IMR-90 (cell line): ENCODE results near the gene USP43. TPM values are rescaled to one million over a fixed set of nuclear protein-coding genes. Genes with fewer than 3 reads are reported as not detected.

Experiments used
- ATAC-seq: fragments of 200-7000 bp; cut with Tn5 transposase; 2 replicates; pipeline ENCODE4 v1.9.1; 2020; ENCODE audit warnings: low read depth, mild to moderate bottlenecking, moderate library complexity
- BruUV-seq: library from RNA; stranded (reverse); fragments of 400-500 nt; replicated peaks from 2 replicates; lab custom pipeline; 2021; lab: Mats Ljungman, UMichigan
- CTCF ChIA-PET: fragments of 300-600 bp; formaldehyde crosslinking; extraction: SDS; loops from one replicate; lab custom pipeline; 2021; ENCODE audit warnings: antibody characterized with exemption; lab: Yijun Ruan, JAX
- POLR2A ChIA-PET: fragments of 300-600 bp; sonication (Branson Sonifier 250); formaldehyde crosslinking; loops from one replicate; lab custom pipeline; 2022; ENCODE audit warnings: antibody characterized with exemption; ENCODE audit not compliant: unreplicated experiment; lab: Charles Lee
- DNase-seq: peaks from one replicate; pipeline ENCODE4 v3.0.0; 2013
- H2AFZ ChIP-seq: replicated peaks from 2 replicates; pipeline ENCODE3; 2013; ENCODE audit warnings: low read length, mild to moderate bottlenecking; ENCODE audit not compliant: poor library complexity
- H2AK5ac ChIP-seq: 2 replicates; pipeline ENCODE4 v1.6.1; 2013; ENCODE audit warnings: low read depth, low read length, inconsistent platforms
- H2AK9ac ChIP-seq: replicated peaks from 2 replicates; pipeline ENCODE3; 2013; ENCODE audit warnings: mild to moderate bottlenecking, low read depth, low read length, moderate library complexity; ENCODE audit not compliant: poor library complexity
- H2BK120ac ChIP-seq: 2 replicates; pipeline ENCODE4 v1.6.1; 2013; ENCODE audit warnings: low read depth, low read length, inconsistent platforms
- H2BK15ac ChIP-seq: 3 replicates; pipeline ENCODE4 v1.6.1; 2013; ENCODE audit warnings: low read depth, low read length, inconsistent platforms
- H2BK20ac ChIP-seq: 2 replicates; pipeline ENCODE4 v1.6.1; 2013; ENCODE audit warnings: low read depth, mild to moderate bottlenecking, inconsistent platforms, low read length, moderate library complexity
- H2BK5ac ChIP-seq: 2 replicates; pipeline ENCODE4 v1.6.1; 2013; ENCODE audit warnings: mild to moderate bottlenecking, low read depth, low read length, inconsistent platforms; ENCODE audit not compliant: poor library complexity, severe bottlenecking
- H3K14ac ChIP-seq: replicated peaks from 2 replicates; pipeline ENCODE4 v1.6.1; 2013; ENCODE audit warnings: low read depth, low read length, inconsistent platforms
- H3K18ac ChIP-seq: 2 replicates; pipeline ENCODE4 v1.6.1; 2013; ENCODE audit warnings: low read depth, low read length, control low read depth
- H3K23ac ChIP-seq: 2 replicates; pipeline ENCODE4 v1.6.1; 2013; ENCODE audit warnings: low read depth, low read length, inconsistent platforms
- H3K27ac ChIP-seq: 2 replicates; pipeline ENCODE4 v1.5.1; 2013; ENCODE audit warnings: mild to moderate bottlenecking, control low read depth, low read length; ENCODE audit not compliant: insufficient read depth
- H3K27me3 ChIP-seq: 2 replicates; pipeline ENCODE4 v1.6.1; 2013; ENCODE audit warnings: low read length; ENCODE audit not compliant: control insufficient read depth, insufficient read depth
- H3K36me3 ChIP-seq: 2 replicates; pipeline ENCODE4 v1.6.1; 2013; ENCODE audit warnings: low read length, mixed read lengths; ENCODE audit not compliant: control insufficient read depth, insufficient read depth
- H3K4ac ChIP-seq: 2 replicates; pipeline ENCODE4 v1.6.1; 2013; ENCODE audit warnings: low read depth, low read length, inconsistent platforms
- H3K4me1 ChIP-seq: 2 replicates; pipeline ENCODE4 v1.6.1; 2013; ENCODE audit warnings: low read length, mixed read lengths; ENCODE audit not compliant: control insufficient read depth, insufficient read depth
- H3K4me2 ChIP-seq: 2 replicates; pipeline ENCODE4 v1.6.1; 2013; ENCODE audit warnings: low read depth, mild to moderate bottlenecking, control low read depth, low read length, moderate library complexity
- H3K4me3 ChIP-seq: 2 replicates; pipeline ENCODE4 v1.5.1; 2013; ENCODE audit warnings: low read depth, mild to moderate bottlenecking, control low read depth, low read length, moderate library complexity; ENCODE audit not compliant: insufficient read depth
- H3K56ac ChIP-seq: 2 replicates; pipeline ENCODE4 v1.6.1; 2013; ENCODE audit warnings: low read length, inconsistent platforms; ENCODE audit not compliant: insufficient read depth; ENCODE audit errors: extremely low read depth
- H3K79me1 ChIP-seq, 2 experiments: 2 replicates each; pipeline ENCODE4 v1.6.1; 2013; ENCODE audit warnings: low read length in 2 of 2, inconsistent platforms in 1 of 2, low read depth in 1 of 2
- H3K9ac ChIP-seq: 2 replicates; pipeline ENCODE4 v1.6.1; 2013; ENCODE audit warnings: low read depth, low read length, control low read depth
- H3K9me1 ChIP-seq: 2 replicates; pipeline ENCODE4 v1.6.1; 2013; ENCODE audit warnings: low read length, inconsistent platforms; ENCODE audit not compliant: insufficient read depth
- H3K9me3 ChIP-seq: 2 replicates; pipeline ENCODE4 v1.6.1; 2013; ENCODE audit warnings: low read length; ENCODE audit not compliant: control insufficient read depth, insufficient read depth
- H4K20me1 ChIP-seq: 2 replicates; pipeline ENCODE4 v1.6.1; 2013; ENCODE audit warnings: low read length, inconsistent platforms; ENCODE audit not compliant: insufficient read depth
- H4K5ac ChIP-seq: 2 replicates; pipeline ENCODE4 v1.6.1; 2013; ENCODE audit warnings: mild to moderate bottlenecking, low read depth, low read length, control low read depth
- H4K8ac ChIP-seq, 2 experiments: 2 replicates each; pipeline ENCODE4 v1.6.1; 2013; ENCODE audit warnings: low read depth in 2 of 2, low read length in 2 of 2, control low read depth in 1 of 2, inconsistent platforms in 1 of 2
- H4K91ac ChIP-seq: 2 replicates; pipeline ENCODE4 v1.6.1; 2013; ENCODE audit warnings: low read depth, low read length, inconsistent platforms; ENCODE audit not compliant: insufficient read depth
- BHLHE40 ChIP-seq: fragments of 150-350 bp; IDR thresholded peaks from 2 replicates; pipeline ENCODE4 v1.6.1; 2016; ENCODE audit warnings: mild to moderate bottlenecking, low read depth, low read length
- CEBPB ChIP-seq: IDR thresholded peaks from 2 replicates; pipeline ENCODE4 v1.6.1; 2012; ENCODE audit warnings: low read depth, low read length, improper control_type of control experiment
- CHD1 ChIP-seq: IDR thresholded peaks from 2 replicates; pipeline ENCODE4 v1.6.1; 2012; ENCODE audit warnings: low read depth, low read length, improper control_type of control experiment
- CTCF ChIP-seq: conservative IDR thresholded peaks from 2 replicates; pipeline ENCODE4 v1.5.1; 2012; ENCODE audit warnings: mild to moderate bottlenecking, low read depth, low read length, improper control_type of control experiment
- ELK1 ChIP-seq: fragments of 150-350 bp; IDR thresholded peaks from 2 replicates; pipeline ENCODE4 v1.6.1; 2016; ENCODE audit warnings: low read depth, mild to moderate bottlenecking, low read length, moderate library complexity, borderline replicate concordance
- FOS ChIP-seq: fragments of 150-350 bp; IDR thresholded peaks from 2 replicates; pipeline ENCODE4 v1.6.1; 2016; ENCODE audit warnings: low read depth, low read length
- MAFK ChIP-seq: IDR thresholded peaks from 2 replicates; pipeline ENCODE4 v1.6.1; 2012; ENCODE audit warnings: low read depth, low read length, improper control_type of control experiment
- MAZ ChIP-seq: IDR thresholded peaks from 2 replicates; pipeline ENCODE4 v1.6.1; 2012; ENCODE audit warnings: low read depth, mild to moderate bottlenecking, low read length, improper control_type of control experiment, moderate library complexity, borderline replicate concordance
- MXI1 ChIP-seq: IDR thresholded peaks from 2 replicates; pipeline ENCODE4 v1.6.1; 2012; ENCODE audit warnings: low read depth, mild to moderate bottlenecking, low read length, moderate library complexity, borderline replicate concordance
- NFE2L2 ChIP-seq: fragments of 150-350 bp; IDR thresholded peaks from 2 replicates; pipeline ENCODE4 v1.6.1; 2016; ENCODE audit warnings: low read depth, mild to moderate bottlenecking, low read length
- POLR2A ChIP-seq: IDR thresholded peaks from 2 replicates; pipeline ENCODE4 v1.6.1; 2012; ENCODE audit warnings: mild to moderate bottlenecking, low read depth, low read length
- RAD21 ChIP-seq: IDR thresholded peaks from 2 replicates; pipeline ENCODE4 v1.6.1; 2012; ENCODE audit warnings: low read length, improper control_type of control experiment
- RCOR1 ChIP-seq: IDR thresholded peaks from 2 replicates; pipeline ENCODE4 v1.6.1; 2012; ENCODE audit warnings: mild to moderate bottlenecking, low read length, improper control_type of control experiment; ENCODE audit not compliant: insufficient replicate concordance
- RFX5 ChIP-seq: IDR thresholded peaks from 2 replicates; pipeline ENCODE4 v1.8.0; 2012; ENCODE audit warnings: low read depth, mild to moderate bottlenecking, low read length, moderate library complexity
- SMC3 ChIP-seq: fragments of 150-350 bp; IDR thresholded peaks from 2 replicates; pipeline ENCODE4 v1.6.1; 2016; ENCODE audit warnings: low read depth, mild to moderate bottlenecking, antibody characterized with exemption, low read length, moderate library complexity
- USF2 ChIP-seq: fragments of 150-350 bp; IDR thresholded peaks from 2 replicates; pipeline ENCODE4 v1.6.1; 2017; ENCODE audit warnings: mild to moderate bottlenecking, antibody characterized with exemption, low read length, low read depth
- WGBS, 2 experiments: methylation state at CpG; one replicate each; pipeline versions ENCODE4 v1.1.5 to v1.1.7; 2013; ENCODE audit warnings: missing lambda C conversion rate in 2 of 2; ENCODE audit not compliant: insufficient read length in 1 of 2; ENCODE audit errors: extremely low coverage in 2 of 2; 5-methylcytosine and 5-hydroxymethylcytosine counted together
- dilution Hi-C: fragments of 300-500 bp; cut with HindIII; formaldehyde crosslinking; loops from one replicate; pipeline ENCODE4 v1.14.3; 2018; ENCODE audit warnings: low sequenced_read_pairs; ENCODE audit not compliant: unreplicated experiment
- in situ Hi-C: fragments of 300-500 bp; cut with MboI; formaldehyde crosslinking; loops from 3 replicates; pipeline ENCODE4 v1.14.3; 2019; ENCODE audit warnings: low sequenced_read_pairs, inconsistent platforms, mixed read lengths
- intact Hi-C: fragments of 100-400 bp; cut with micrococcal nuclease; formaldehyde crosslinking; loops from 2 replicates; pipeline ENCODE4 v1.10.0; 2022
- polyA plus RNA-seq, 3 experiments: library from polyadenylated mRNA; depleted of rRNA; stranded (reverse); fragments of >200 nt; gene quantifications; 2 replicates each; pipeline ENCODE4 v1.2.3, GENCODE V29; 2012; ENCODE audit warnings: low replicate concordance in 1 of 3
- total RNA-seq: library from RNA; depleted of rRNA; stranded (reverse); fragments of >200 nt; gene quantifications from 2 replicates; pipeline ENCODE4 v1.2.3, GENCODE V29; 2012

The USP43 gene
- total and polyA plus RNA-seq, 2 of the 4 experiments (the other 2 are of a cell fraction), result not detected

GRCh38 chr17:9776911-9777310, 131.6 kb downstream of the USP43 start:
- Histone ChIP-seq H2BK5ac (no peak overlapping the region), H4K8ac (no peak overlapping the region), H3K4me3 (no peak overlapping the region), H4K91ac (no peak overlapping the region), H4K5ac (no peak overlapping the region), H2AK9ac (no peak overlapping the region), H3K79me1 (no peaks in the 10 kb centered on the region), H2AFZ (no peak overlapping the region), H4K20me1 (no peaks in the 10 kb centered on the region), H2BK15ac (no peak overlapping the region), H3K27me3 (no peaks in the 10 kb centered on the region), H3K9ac (no peak overlapping the region), H2BK20ac (no peak overlapping the region), H3K9me1 (no peaks in the 10 kb centered on the region), H3K4ac (no peak overlapping the region), H2BK120ac (no peak overlapping the region), H3K9me3 (peaks cover 4% of the 10 kb centered on the region; the same call in 1 of the 2 replicates), H3K27ac (no peak overlapping the region), H3K36me3 (no peaks in the 10 kb centered on the region), H3K14ac (no peak overlapping the region), H3K23ac (no peak overlapping the region), H3K18ac (no peak overlapping the region), H3K4me1 (no peaks in the 10 kb centered on the region), H3K56ac (no peak overlapping the region), H3K4me2 (no peak overlapping the region), H2AK5ac (no peak overlapping the region)
- POLR2A ChIA-PET, result no interaction called here
- intact Hi-C loops (no loop called here), in situ Hi-C loops (no loop called here), dilution Hi-C loops (no loop called here)
- CTCF ChIA-PET, result no interaction called here
- DNase-seq (no peak), ATAC-seq (no peak)
- TF ChIP-seq CTCF (no peak), RCOR1 (no peak), ELK1 (no peak), CEBPB (no peak), POLR2A (no peak), RFX5 (no peak), SMC3 (no peak), USF2 (no peak), MXI1 (no peak), CHD1 (no peak), RAD21 (no peak), NFE2L2 (no peak), MAZ (no peak), MAFK (no peak), BHLHE40 (no peak), FOS (no peak)
- no TSS peak for BruUV-seq
- WGBS, 2 experiments, result 84% methylated on average over 6 of the region's 9 CpGs; no CpG with 5 or more reads in 1 of the 2 experiments
